Muscle of leg (tissue), 11 donors: ENCODE measurements around the gene OLFM3. TPM values are rescaled to one million over a fixed set of nuclear protein-coding genes. Genes with fewer than 3 reads are reported as not detected.

ENCODE experiments used
- DNase-seq: peaks from one replicate; pipeline ENCODE4 v3.0.0; 2013
- H3K27ac ChIP-seq: one replicate; pipeline ENCODE4 v1.5.1; 2013; ENCODE audit warnings: mild to moderate bottlenecking, low read length, control low read depth
- H3K27me3 ChIP-seq: one replicate; pipeline ENCODE4 v1.6.1; 2013; ENCODE audit warnings: low read length; ENCODE audit not compliant: control insufficient read depth, insufficient read depth
- H3K36me3 ChIP-seq: one replicate; pipeline ENCODE4 v1.6.1; 2013; ENCODE audit warnings: low read length; ENCODE audit not compliant: control insufficient read depth, insufficient read depth
- H3K4me1 ChIP-seq: one replicate; pipeline ENCODE4 v1.6.1; 2013; ENCODE audit warnings: low read length; ENCODE audit not compliant: control insufficient read depth, insufficient read depth
- H3K4me3 ChIP-seq: one replicate; pipeline ENCODE4 v1.5.1; 2013; ENCODE audit warnings: low read length, control low read depth
- H3K9me3 ChIP-seq: replicated peaks from 2 replicates; pipeline ENCODE4 v1.6.1; 2013; ENCODE audit warnings: low read depth, low read length; ENCODE audit not compliant: control insufficient read depth
- WGBS: methylation state at CpG from one replicate; pipeline ENCODE4 v1.1.5; 2013; ENCODE audit warnings: missing lambda C conversion rate; ENCODE audit not compliant: insufficient coverage; 5-methylcytosine and 5-hydroxymethylcytosine counted together
- polyA plus RNA-seq, 8 donors: library from polyadenylated mRNA; unstranded; fragments of 120-200 nt; gene quantifications; one replicate each; pipeline versions ENCODE4 v1.2.1 to v1.2.3, GENCODE V29; 2013; ENCODE audit warnings: inconsistent platforms in 1 of 8, low replicate concordance in 1 of 8; ENCODE audit not compliant: insufficient read length in 8 of 8, insufficient read depth in 1 of 8
- total RNA-seq: library from RNA; stranded (reverse); fragments of 120-200 nt; gene quantifications from one replicate; pipeline ENCODE4 v1.2.4, GENCODE V29; 2013

The OLFM3 gene
- total and polyA plus RNA-seq, 9 donors, result 0.34 to 2.2 (median 0.40) TPM

DNA sequence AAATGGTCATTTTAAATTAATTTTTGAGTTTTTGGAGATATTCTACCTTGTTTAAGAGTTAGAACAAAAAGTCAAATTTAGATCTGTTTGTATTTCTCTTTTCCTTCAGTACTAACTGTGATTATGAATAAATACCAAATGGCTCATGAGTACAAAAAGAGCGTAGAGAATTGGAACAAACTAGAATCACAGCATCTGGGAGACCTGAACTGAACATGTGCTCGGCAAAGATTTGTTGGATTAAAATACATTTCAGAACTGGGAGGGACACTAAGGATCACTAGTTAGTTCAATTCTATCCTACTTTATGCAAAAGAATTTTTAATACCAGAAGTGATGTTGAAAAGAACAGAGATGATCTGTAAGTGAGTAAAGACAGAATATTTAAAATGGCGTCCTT lies 19.5 kb downstream of the OLFM3 start:
- H3K4me3 ChIP-seq, result no peak overlapping the region
- no peaks in the 10 kb centered on the region for H3K27me3 ChIP-seq
- H3K27ac ChIP-seq, result no peak overlapping the region
- no CpG with 5 or more reads among the region's 3 CpGs for WGBS
- no peak for DNase-seq
- H3K4me1 ChIP-seq, result no peaks in the 10 kb centered on the region
- no peaks in the 10 kb centered on the region for H3K9me3 ChIP-seq
- H3K36me3 ChIP-seq, result no peaks in the 10 kb centered on the region

DNA sequence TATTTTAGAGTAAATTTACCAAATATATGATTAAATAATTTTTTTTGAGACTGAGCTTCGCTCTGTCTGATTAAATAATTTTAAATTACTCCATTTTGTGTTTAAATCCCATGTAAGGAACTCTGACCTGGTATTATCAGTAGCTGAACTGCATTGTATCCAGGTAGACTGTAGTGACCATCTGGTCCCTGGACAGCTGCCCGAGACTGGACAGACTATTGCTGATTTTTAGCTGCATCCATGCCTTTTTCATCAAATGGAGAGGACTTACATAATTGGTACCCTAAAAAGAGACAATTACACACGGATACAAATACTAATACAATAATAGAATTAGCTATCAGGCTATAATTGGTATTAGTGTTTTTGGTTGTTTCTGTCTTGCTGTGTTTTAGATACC lies 20.6 kb downstream of the OLFM3 start:
- Histone ChIP-seq H3K4me1 (no peaks in the 10 kb centered on the region), H3K27ac (no peak overlapping the region), H3K4me3 (no peak overlapping the region), H3K9me3 (no peaks in the 10 kb centered on the region), H3K27me3 (no peaks in the 10 kb centered on the region), H3K36me3 (no peaks in the 10 kb centered on the region)
- DNase-seq, result no peak
- 60% methylated on average over 1 of the region's 3 CpGs for WGBS

DNA sequence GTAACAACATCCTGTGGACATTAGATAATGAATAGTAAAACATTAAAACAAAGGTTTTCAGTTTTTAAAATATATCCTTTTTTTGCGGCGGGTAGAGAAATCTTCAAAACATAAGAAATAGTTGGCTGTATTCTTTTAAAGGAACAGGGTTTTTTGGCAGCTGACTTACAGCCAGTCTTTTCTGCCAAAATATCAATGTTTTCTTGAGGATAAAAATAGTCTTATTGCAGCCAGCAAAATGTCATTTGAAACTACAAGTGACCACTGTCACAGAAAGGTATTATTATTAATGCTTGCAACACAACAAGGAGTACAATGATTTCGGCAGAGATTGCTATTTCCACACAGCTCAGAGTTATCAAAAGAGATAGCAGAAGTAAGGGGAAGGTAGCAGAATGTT lies 21.4 kb downstream of the OLFM3 start:
- WGBS, result no CpG with 5 or more reads among the region's 3 CpGs

GRCh38 chr1:101974599-101975274 lies 22.0 kb downstream of the OLFM3 start:
- no peaks in the 10 kb centered on the region for H3K4me1 ChIP-seq
- H3K9me3 ChIP-seq, result no peaks in the 10 kb centered on the region
- H3K4me3 ChIP-seq, result no peak overlapping the region
- no peaks in the 10 kb centered on the region for H3K27me3 ChIP-seq
- no CpG with 5 or more reads among the region's 3 CpGs for WGBS
- DNase-seq, result no peak
- H3K36me3 ChIP-seq, result no peaks in the 10 kb centered on the region
- H3K27ac ChIP-seq, result no peak overlapping the region

More for the DNA sequence above, 21.4 kb downstream of the OLFM3 start:
- H3K27me3 ChIP-seq, result no peaks in the 10 kb centered on the region
- no peak overlapping the region for H3K4me3 ChIP-seq
- H3K9me3 ChIP-seq, result no peaks in the 10 kb centered on the region
- H3K36me3 ChIP-seq, result no peaks in the 10 kb centered on the region
- H3K4me1 ChIP-seq, result no peaks in the 10 kb centered on the region
- DNase-seq, result no peak
- H3K27ac ChIP-seq, result no peak overlapping the region

DNA sequence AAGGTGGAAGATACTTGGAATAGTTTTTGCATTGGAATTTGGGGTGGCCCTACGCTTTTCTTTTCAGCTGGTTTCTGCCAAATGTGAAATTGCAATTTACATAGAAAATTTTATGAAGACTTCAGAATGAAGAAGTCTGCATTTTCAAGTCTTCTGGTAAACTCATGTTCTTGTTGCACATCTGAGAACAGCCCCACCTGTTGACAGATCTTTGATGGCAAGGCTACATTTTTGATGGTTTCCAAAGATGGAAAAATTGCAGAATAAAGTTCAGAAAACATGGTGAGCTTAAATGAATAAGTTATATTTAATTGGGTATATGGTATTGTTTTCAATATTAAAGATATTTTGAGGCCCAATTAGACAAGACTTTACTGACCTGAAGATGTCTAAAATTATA lies 25.4 kb downstream of the OLFM3 start:
- H3K36me3 ChIP-seq, result no peaks in the 10 kb centered on the region
- H3K27me3 ChIP-seq, result no peaks in the 10 kb centered on the region
- H3K9me3 ChIP-seq, result no peaks in the 10 kb centered on the region
- H3K27ac ChIP-seq, result no peak overlapping the region
- peak; percentile 7 for DNase-seq
- WGBS, result 60% methylated on average over 1 of the region's 1 CpG
- H3K4me1 ChIP-seq, result no peaks in the 10 kb centered on the region
- no peak overlapping the region for H3K4me3 ChIP-seq

DNA sequence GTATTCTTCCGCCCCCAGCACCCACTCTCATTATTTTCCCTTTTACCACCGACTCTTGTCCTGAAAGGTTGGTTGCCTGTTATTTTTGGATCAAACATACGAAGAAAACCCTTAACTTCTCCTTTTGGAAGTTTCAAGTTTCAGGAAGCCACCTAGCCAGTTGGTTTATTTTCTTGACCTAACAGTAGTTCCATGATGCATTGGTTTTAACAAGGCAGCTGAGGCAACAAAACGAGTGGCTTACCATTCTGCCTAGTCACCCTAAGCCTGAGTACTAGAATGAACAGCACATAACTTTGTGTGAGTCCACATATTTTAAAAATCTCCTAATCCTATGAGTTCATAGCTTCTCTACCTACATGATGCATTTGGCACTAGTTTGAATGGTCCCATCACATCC lies 28.9 kb downstream of the OLFM3 start:
- no peaks in the 10 kb centered on the region for H3K4me1 ChIP-seq
- no peak overlapping the region for H3K4me3 ChIP-seq
- H3K9me3 ChIP-seq, result no peaks in the 10 kb centered on the region
- H3K36me3 ChIP-seq, result no peaks in the 10 kb centered on the region
- DNase-seq, result no peak
- no peaks in the 10 kb centered on the region for H3K27me3 ChIP-seq
- WGBS, result 60% methylated on average over 1 of the region's 4 CpGs
- H3K27ac ChIP-seq, result no peak overlapping the region

DNA sequence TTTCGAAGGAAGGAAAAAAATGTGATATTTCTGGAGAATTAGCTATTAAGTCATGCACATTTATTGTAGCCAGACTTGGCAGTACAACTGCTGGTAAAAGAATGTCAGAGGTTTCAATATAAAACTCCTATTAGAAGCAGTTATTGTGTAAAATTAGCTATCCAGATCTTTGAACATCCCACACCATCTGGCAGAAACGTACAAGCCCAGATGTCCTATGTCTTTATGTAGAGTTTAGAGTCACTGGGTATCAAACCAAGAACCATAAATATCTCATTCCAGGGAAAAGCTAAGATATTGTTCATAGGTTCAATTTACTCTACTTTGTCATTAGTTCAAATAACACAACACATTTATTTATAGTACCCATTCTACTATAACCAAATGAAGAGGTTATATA lies 31.4 kb downstream of the OLFM3 start:
- Histone ChIP-seq H3K36me3 (no peaks in the 10 kb centered on the region), H3K27ac (no peak overlapping the region), H3K27me3 (no peaks in the 10 kb centered on the region), H3K4me3 (no peak overlapping the region), H3K4me1 (no peaks in the 10 kb centered on the region), H3K9me3 (no peaks in the 10 kb centered on the region)
- DNase-seq, result peak; percentile 7
- WGBS, result no CpG with 5 or more reads among the region's 2 CpGs

- no peak overlapping the region for H3K4me3 ChIP-seq
- no peaks in the 10 kb centered on the region for H3K36me3 ChIP-seq
- DNase-seq, result no peak
- no peaks in the 10 kb centered on the region for H3K9me3 ChIP-seq
- no peaks in the 10 kb centered on the region for H3K27me3 ChIP-seq
- H3K27ac ChIP-seq, result no peak overlapping the region
- no CpG with 5 or more reads among the region's 1 CpG for WGBS
- no peaks in the 10 kb centered on the region for H3K4me1 ChIP-seq
These were observed 32.0 kb downstream of the OLFM3 start for GRCh38 chr1:101964708-101965107.

GRCh38 chr1:101960142-101960541 lies 36.6 kb downstream of the OLFM3 start:
- Histone ChIP-seq H3K36me3 (no peaks in the 10 kb centered on the region), H3K4me1 (no peaks in the 10 kb centered on the region), H3K4me3 (no peak overlapping the region), H3K27me3 (no peaks in the 10 kb centered on the region), H3K9me3 (no peaks in the 10 kb centered on the region), H3K27ac (no peak overlapping the region)
- WGBS, result no CpG with 5 or more reads among the region's 2 CpGs
- no peak for DNase-seq

DNA sequence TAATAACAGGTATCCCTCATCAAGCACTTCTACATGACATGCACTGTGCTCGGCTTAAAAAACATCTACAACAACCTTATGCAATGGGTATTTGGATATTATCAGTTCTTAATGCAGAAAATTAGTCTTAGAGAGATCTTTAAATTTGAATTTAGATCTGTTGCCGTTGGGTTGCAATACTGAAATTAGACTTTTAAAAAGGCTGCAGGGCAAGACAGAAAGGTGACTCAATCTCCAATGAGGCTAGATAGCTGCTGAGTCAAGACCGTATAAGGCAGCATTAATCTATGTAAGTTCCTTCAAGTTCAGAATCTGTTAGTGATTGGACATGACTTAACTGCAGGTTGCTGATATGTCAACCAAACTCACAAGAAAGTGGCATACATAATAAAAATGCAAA lies 37.3 kb downstream of the OLFM3 start:
- 89% methylated on average over 2 of the region's 3 CpGs for WGBS
- H3K27ac ChIP-seq, result no peak overlapping the region
- no peaks in the 10 kb centered on the region for H3K27me3 ChIP-seq
- DNase-seq, result no peak
- no peak overlapping the region for H3K4me3 ChIP-seq
- no peaks in the 10 kb centered on the region for H3K9me3 ChIP-seq
- no peaks in the 10 kb centered on the region for H3K36me3 ChIP-seq
- H3K4me1 ChIP-seq, result no peaks in the 10 kb centered on the region

DNA sequence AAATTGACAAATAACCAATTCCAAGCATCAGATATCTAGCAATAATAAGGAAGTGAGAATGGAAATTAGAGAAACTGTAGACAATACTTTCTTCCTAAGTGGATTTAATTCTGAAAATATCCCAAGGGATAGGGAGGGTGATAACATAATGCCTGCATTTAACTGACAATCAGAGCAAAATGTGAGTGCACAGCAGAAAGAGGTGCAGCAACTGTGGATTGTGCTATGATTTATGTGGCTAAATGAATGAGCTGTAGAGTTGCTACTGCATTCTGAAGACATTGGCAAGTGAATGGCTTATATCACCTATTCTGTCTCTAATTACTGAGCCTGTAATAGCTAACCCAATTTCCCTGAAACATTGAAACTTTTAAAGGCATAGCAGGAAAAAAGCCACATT lies 39.0 kb downstream of the OLFM3 start:
- Histone ChIP-seq H3K9me3 (no peaks in the 10 kb centered on the region), H3K27ac (no peak overlapping the region), H3K36me3 (no peaks in the 10 kb centered on the region), H3K4me1 (no peaks in the 10 kb centered on the region), H3K27me3 (no peaks in the 10 kb centered on the region), H3K4me3 (no peak overlapping the region)
- no peak for DNase-seq
